ENCODE results near the gene CALML3.

Gene CALML3

GRCh38 chr10:5491477-5491876 lies 33.3 kb upstream of the CALML3 start:
- no peak for DNase-seq (ENCODE audit: low read depth)

- no peak for DNase-seq (ENCODE audit: low read depth)
Measured at GRCh38 chr10:5492322-5492855, 32.4 kb upstream of the CALML3 start.

- no peak for DNase-seq (ENCODE audit: low read depth)
Measured at GRCh38 chr10:5492929-5493576, 31.7 kb upstream of the CALML3 start.

- DNase-seq (ENCODE audit: low read depth), result no peak
Measured at GRCh38 chr10:5493691-5494090, 31.1 kb upstream of the CALML3 start.

- no peak for DNase-seq (ENCODE audit: low read depth)
Measured at GRCh38 chr10:5494611-5495010, 30.1 kb upstream of the CALML3 start.

GRCh38 chr10:5496261-5497250 lies 28.2 kb upstream of the CALML3 start:
- no peak for DNase-seq (ENCODE audit: low read depth)

GRCh38 chr10:5497289-5497688 lies 27.5 kb upstream of the CALML3 start:
- DNase-seq (ENCODE audit: low read depth), result no peak

GRCh38 chr10:5497948-5498730 lies 26.6 kb upstream of the CALML3 start:
- no peak for DNase-seq (ENCODE audit: low read depth)

GRCh38 chr10:5498791-5499492 lies 25.8 kb upstream of the CALML3 start:
- no peak for DNase-seq (ENCODE audit: low read depth)

- no peak for DNase-seq (ENCODE audit: low read depth)
Measured at GRCh38 chr10:5499493-5500140, 25.1 kb upstream of the CALML3 start, which contains the start of gene CALML5. CALML5 (minus strand) TSS chr10:5499570; CDS start chr10:5499438, 132 bp downstream.

- no peak for DNase-seq (ENCODE audit: low read depth)
Measured at GRCh38 chr10:5500162-5500670, 24.5 kb upstream of the CALML3 start.

- no peak for DNase-seq (ENCODE audit: low read depth)
Measured at GRCh38 chr10:5500910-5501309, 23.9 kb upstream of the CALML3 start.

GRCh38 chr10:5502061-5502521 lies 22.7 kb upstream of the CALML3 start:
- DNase-seq (ENCODE audit: low read depth), result no peak

GRCh38 chr10:5502571-5503476 lies 21.9 kb upstream of the CALML3 start:
- no peak for DNase-seq (ENCODE audit: low read depth)

- DNase-seq (ENCODE audit: low read depth), result no peak
Measured at GRCh38 chr10:5503477-5503835, 21.3 kb upstream of the CALML3 start.

- no peak for DNase-seq (ENCODE audit: low read depth)
Measured at GRCh38 chr10:5504146-5505072, 20.4 kb upstream of the CALML3 start.

GRCh38 chr10:5506246-5506645 lies 18.5 kb upstream of the CALML3 start:
- no peak for DNase-seq (ENCODE audit: low read depth)

Data from activated T-helper 1 cell treated with Interleukin-2 at 50 U/mL for 16 hours (primary cell).